BJ (cell line): ENCODE data around the gene RIIAD1. TPM values are rescaled to one million over a fixed set of nuclear protein-coding genes. Genes with fewer than 3 reads are reported as not detected.
"Not testable (repeated sequence)": the region's sequence is repeated elsewhere in the genome, so short reads cannot be mapped to it uniquely, and the experiment has no call there.

Experiments used
- CTCF ChIA-PET: fragments of 350-600 bp; formaldehyde crosslinking; extraction: SDS; loops from one replicate; lab custom pipeline; 2021; ENCODE audit warnings: antibody characterized with exemption, inconsistent platforms; lab: Yijun Ruan, JAX
- POLR2A ChIA-PET: fragments of 300-600 bp; sonication (Branson Sonifier 250); formaldehyde crosslinking; extraction: SDS; loops from one replicate; lab custom pipeline; 2021; ENCODE audit warnings: antibody characterized with exemption; lab: Charles Lee
- DNase-seq: peaks from one replicate; pipeline ENCODE4 v3.0.0-alpha.2; 2011; ENCODE audit warnings: low read depth
- H3K27me3 ChIP-seq: 2 replicates; pipeline ENCODE4 v1.6.0; 2011; ENCODE audit warnings: low read length; ENCODE audit not compliant: control insufficient read depth, insufficient read depth
- H3K36me3 ChIP-seq: 2 replicates; pipeline ENCODE4 v1.5.1; 2011; ENCODE audit warnings: low read length; ENCODE audit not compliant: control insufficient read depth, insufficient read depth
- H3K4me3 ChIP-seq: 2 replicates; pipeline ENCODE4 v1.5.1; 2011; ENCODE audit warnings: low read depth, mild to moderate bottlenecking, control low read depth, low read length
- polyA plus RNA-seq: library from polyadenylated mRNA; depleted of rRNA; stranded (reverse); fragments of >200 nt; gene quantifications from 2 replicates; pipeline ENCODE4 v1.2.3, GENCODE V29; 2011
- TF ChIP-seq, protein P1 (sequence below): IDR thresholded peaks from 2 replicates; pipeline ENCODE4 v1.5.1; 2011; ENCODE audit warnings: low read depth, mild to moderate bottlenecking, control low read depth, inconsistent platforms, low read length, moderate library complexity; ENCODE audit not compliant: insufficient read depth

Gene RIIAD1
- polyA plus RNA-seq, 1 experiment = not detected

DNA sequence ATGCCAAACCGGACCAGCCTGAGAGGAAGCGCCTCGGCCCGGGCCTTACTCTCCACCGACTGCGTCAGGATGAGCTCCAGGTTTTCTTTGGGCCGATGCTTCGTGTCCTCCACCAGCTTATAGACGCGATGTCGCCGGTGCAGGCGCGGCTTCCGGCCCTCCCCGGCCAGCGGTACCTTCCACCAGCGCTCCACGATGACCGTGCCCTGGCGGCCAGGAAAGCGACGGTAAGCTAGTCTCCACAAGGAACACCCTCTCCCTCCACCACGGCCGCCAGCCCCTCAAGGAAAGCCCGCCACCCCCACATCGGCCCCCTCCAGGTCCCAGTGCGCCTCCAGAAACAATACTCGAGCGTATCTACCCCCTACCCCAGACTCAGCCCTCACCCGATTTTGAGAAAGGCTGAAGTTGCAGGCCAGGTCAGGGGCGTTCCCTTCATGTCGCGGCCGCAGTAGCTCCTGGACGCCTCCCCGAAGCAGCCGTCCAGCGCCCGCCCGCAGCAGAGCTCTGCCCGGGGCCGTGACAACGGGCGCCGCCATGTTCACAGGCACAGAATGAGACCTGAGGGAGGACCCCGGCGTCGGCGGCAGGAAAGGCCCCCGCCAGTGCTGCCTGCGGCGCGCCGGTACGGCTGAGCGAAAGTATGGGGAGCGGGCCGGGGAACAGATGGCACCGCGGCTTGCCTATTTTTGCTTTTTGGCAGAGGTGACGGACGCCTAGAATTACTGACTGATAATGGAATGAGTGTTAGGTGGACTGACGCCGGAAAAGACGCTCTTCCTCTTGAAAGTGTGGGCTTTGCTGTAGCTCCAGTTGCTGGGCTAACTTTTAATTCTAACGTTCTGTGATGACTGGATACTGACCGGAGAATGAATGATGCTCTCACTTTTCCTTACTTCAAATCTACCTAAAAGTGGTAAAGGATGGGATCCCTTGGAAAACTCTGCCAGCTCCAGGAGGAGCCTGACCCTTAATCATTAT, 41.9 kb downstream of the RIIAD1 start, which contains the start of gene MRPL9:
Gene MRPL9, minus strand, starts transcription at position 556 of the 981 bp plus-strand sequence. Its CDS starts 17 bp downstream, at position 539.
- ChIA-PET CTCF (interaction anchor here (0.6 to 1.9 kb wide), 3 partner anchors 11 to 74 kb away, joined by 3 to 6 read pairs (median 5); no protein-coding TSS in a partner anchor), POLR2A (interaction anchor here (0.6 kb wide), 1 partner anchor 436 kb away, joined by 3 read pairs; the partner anchor contains the start of gene PI4KB)
- Histone ChIP-seq H3K4me3 (peak within 1 kb of the TSS; percentile 89), H3K36me3 (peaks cover 7% of the 10 kb centered on the region), H3K27me3 (no peaks in the 10 kb centered on the region)
- DNase-seq = peak; percentile 23
- TF ChIP-seq, protein P1, sequence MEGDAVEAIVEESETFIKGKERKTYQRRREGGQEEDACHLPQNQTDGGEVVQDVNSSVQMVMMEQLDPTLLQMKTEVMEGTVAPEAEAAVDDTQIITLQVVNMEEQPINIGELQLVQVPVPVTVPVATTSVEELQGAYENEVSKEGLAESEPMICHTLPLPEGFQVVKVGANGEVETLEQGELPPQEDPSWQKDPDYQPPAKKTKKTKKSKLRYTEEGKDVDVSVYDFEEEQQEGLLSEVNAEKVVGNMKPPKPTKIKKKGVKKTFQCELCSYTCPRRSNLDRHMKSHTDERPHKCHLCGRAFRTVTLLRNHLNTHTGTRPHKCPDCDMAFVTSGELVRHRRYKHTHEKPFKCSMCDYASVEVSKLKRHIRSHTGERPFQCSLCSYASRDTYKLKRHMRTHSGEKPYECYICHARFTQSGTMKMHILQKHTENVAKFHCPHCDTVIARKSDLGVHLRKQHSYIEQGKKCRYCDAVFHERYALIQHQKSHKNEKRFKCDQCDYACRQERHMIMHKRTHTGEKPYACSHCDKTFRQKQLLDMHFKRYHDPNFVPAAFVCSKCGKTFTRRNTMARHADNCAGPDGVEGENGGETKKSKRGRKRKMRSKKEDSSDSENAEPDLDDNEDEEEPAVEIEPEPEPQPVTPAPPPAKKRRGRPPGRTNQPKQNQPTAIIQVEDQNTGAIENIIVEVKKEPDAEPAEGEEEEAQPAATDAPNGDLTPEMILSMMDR = no peak

DNA sequence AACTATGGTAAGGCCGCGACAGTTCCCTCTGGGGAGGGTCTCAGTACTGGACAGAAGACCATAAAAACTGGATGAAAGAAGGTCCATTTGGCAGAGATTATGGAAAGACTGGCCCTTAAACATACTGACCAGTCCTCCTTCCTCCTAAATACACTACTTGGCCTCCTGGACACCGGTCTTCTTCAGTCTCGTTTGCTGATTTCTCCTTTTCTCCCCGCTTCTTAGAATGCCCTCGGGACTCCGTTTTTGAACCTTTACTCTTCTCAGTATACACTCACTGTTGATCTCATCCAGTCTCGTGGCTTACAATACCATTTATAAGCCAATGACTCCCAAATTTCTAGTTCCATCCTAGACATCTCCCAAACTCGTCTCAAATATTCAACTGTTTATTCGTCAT, 42.7 kb downstream of the RIIAD1 start:
- POLR2A ChIA-PET = no interaction called here
- DNase-seq = no peak
- TF ChIP-seq, protein P1 = no peak
- H3K4me3 ChIP-seq = peak overlapping the region; percentile 89
- H3K27me3 ChIP-seq = no peaks in the 10 kb centered on the region
- CTCF ChIA-PET = interaction anchor here (1.7 kb wide), 1 partner anchor 29 kb away, joined by 6 read pairs; no protein-coding TSS in a partner anchor
- H3K36me3 ChIP-seq = peaks cover 7% of the 10 kb centered on the region

DNA sequence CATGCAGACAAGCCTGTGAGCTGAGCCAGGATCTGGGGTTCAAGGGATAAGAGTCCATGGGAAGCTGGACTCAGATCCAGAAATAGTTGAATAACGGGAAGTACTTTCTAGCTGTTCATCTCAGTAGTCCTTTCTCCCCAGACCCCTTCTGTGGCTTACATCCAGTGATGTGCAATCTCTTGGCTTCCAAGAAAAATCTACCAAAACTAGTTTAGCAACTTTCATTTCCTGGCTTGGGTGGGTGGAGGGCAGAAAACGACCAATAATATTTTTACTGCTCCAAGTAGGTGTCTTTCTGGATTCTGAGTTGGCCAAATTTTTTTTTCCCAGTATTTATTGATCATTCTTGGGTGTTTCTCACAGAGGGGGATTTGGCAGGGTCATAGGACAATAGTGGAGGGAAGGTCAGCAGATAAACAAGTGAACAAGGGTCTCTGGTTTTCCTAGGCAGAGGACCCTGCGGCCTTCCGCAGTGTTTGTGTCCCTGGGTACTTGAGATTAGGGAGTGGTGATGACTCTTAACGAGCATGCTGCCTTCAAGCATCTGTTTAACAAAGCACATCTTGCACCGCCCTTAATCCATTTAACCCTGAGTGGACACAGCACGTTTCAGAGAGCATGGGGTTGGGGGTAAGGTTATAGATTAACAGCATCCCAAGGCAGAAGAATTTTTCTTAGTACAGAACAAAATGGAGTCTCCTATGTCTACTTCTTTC, 47.2 kb downstream of the RIIAD1 start:
- H3K4me3 ChIP-seq, POLR2A ChIA-PET, DNase-seq, H3K36me3 ChIP-seq, H3K27me3 ChIP-seq, CTCF ChIA-PET: not testable (repeated sequence)

DNA sequence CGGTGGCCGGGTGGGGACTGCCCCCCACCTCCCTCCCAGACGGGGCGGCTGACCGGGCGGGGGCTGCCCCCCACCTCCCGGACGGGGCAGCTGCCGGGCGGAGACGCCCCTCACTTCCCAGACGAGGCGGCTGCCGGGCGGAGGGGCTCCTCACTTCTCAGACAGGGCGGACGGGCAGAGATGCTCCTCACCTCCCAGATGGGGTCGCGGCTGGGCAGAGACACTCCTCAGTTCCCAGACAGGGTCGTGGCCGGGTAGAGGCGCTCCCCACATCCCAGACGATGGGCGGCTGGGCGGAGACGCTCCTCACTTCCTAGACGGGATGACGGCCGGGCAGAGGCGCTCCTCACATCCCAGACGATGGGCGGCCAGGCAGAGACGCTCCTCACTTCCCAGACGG, 47.9 kb downstream of the RIIAD1 start:
- CTCF ChIA-PET, POLR2A ChIA-PET, H3K4me3 ChIP-seq, DNase-seq, H3K27me3 ChIP-seq, H3K36me3 ChIP-seq: not testable (repeated sequence)

DNA sequence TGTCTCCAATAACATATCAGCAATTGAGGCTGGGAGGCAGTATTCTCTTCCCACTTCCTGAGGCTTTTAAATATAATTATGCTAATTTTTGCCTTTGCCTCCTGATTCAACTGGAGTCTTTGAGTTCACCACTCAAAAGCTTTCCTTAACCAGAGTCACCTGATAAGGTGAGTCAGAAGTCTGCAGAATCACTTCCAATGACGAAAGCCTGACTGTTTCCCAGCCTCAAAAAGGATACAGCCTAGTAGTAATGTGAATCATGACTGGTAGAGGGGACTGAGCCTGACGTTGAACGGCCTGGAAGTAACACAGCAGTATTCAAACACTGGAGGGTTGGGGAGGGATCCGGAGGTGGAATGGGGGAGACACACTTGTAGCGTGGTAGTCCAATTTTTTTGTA, 52.4 kb downstream of the RIIAD1 start:
- no peaks in the 10 kb centered on the region for H3K36me3 ChIP-seq
- TF ChIP-seq, protein P1 = no peak
- no peak for DNase-seq
- ChIA-PET CTCF (no interaction called here), POLR2A (no interaction called here)
- H3K4me3 ChIP-seq = no peak overlapping the region
- no peaks in the 10 kb centered on the region for H3K27me3 ChIP-seq
